HG03025 (cell line): ENCODE measurements around the gene COQ6.
"Not testable (repeated sequence)": the region's sequence is repeated elsewhere in the genome, so short reads cannot be mapped to it uniquely, and the experiment has no call there.

ENCODE experiments used
- ATAC-seq: cut with Tn5 transposase; IDR thresholded peaks from one replicate; pipeline ENCODE4 v1.9.1; 2021; ENCODE audit warnings: mild to moderate bottlenecking, moderate library complexity; ENCODE audit not compliant: unreplicated experiment, low FRiP score

Gene COQ6

DNA sequence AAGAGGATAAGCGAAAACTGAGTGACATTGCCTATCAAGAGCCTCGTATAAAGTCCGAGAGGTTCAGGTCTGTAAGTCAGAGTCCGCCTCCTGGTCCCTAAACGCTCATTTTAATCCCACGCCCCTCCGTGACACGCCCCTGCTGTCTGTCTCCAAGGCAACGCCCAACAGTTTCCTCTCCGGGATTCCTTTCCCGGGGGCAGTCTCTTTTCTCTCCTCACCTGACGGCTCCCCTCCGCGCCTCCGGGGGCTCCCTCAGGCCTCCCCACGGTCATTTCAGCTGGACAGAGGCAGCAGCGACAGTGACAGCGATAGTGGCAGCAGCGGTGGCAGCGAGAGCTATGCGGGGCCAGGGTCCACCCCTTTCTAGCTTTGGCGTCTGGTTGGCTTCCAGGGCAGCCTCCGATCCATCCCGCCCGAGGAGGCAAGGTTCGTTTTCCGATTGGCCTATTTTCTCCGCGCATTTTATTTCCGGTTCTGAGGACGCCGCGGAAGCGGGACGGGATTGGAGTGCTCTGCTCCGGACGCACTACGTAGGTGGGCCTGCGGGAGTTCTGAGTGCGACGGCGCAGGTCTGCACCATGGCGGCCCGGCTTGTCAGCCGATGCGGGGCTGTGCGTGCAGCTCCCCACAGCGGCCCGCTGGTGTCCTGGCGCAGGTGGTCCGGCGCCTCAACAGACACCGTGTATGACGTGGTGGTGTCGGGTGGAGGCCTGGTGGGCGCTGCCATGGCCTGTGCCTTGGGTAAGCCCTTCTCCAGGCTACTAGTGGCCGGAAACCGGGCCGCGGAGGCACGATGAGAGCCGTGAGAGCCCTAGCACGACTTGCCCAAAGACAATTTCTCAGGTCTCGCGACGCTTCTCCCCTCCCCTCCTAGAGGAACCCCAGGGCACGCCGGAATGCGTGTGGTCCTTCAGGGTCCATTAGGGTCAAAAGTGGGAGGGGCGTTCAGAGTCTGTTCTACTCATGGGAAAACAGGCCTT lies at the start of gene COQ6, which contains the start of gene FAM161B:
TSS of gene COQ6 (plus strand) at position 551 of the 983 bp plus-strand sequence. CDS start at position 582, 31 bp downstream.
TSS of gene FAM161B (minus strand) at position 343 of the 983 bp plus-strand sequence. CDS start at position 275, 68 bp downstream.
- peak; percentile 84 for ATAC-seq

DNA sequence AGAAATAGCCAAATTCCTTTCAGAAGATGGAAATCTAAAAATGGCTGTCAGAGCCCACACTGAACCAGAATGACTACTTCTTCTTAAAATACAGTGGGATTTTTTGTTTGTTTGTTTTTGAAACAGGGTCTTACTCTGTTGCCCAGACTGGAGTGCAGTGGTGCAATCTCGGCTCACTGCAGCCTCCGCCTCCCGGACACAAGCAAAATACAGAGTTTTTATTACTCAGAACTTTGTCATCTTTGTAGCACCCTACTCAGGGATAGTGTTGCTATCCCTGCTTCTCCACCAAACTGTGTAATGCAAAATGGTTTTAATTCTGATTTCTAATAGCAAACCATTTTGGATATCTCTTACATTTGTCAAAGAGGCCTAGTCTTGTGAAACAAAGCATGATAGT lies 47.1 kb upstream of the COQ6 start:
- ATAC-seq: no peak

DNA sequence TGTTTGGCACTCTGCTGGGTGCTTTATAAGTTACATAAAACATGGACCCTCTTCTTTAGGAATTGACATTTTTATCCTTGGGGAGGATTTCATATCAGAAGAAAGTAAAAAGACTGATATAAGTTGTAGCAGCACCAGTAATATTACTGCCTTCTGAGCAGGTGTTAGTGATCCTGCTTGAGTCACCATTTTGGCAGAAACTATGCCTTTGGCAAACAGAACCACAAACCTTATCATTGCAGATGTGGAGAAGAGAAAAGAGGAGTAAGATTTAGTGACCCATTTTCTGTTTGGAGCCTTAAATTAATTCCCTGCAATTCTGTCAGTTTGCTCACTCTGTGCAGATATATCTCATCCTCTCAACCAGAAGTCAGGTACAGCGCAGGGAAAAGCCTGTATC lies 40.4 kb upstream of the COQ6 start:
- ATAC-seq: no peak

DNA sequence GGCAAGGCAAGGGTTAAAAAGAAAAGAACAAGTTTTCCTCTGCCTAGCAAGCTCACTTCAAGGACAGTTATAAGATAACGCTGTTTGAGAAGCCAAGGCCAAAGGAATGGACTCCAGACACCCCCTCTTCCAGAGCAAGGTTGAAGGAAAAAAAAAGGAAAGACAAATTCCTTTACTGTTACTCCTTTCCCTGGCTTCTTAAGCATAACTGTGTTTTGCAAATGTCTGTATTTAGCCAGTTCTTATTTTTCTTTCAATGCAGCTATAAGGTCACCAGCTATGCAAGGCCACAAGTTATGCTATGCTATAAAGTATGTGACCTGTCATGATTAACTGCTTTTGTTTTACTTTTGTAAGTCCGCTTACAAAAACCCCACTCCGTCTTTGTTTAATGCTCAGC lies 36.8 kb upstream of the COQ6 start:
- ATAC-seq: no peak

DNA sequence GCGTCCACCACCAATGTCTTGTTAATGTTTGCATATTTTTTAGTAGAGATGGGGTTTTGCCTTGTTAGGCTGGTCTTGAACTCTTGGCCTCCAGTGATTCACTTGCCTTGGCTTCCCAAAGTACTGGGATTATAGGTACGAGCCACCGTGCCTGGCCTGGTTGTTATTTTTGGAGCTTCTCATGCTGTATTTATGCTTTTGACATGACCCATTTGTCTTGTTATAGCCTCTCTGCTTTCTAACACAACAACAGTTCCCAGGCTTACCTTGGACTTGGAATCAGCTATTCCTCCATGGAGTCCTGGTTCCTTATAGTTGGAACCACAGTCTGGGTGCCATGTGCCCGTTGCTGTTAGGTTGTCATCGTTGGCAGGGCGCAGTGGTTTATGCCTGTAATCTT lies 33.8 kb upstream of the COQ6 start:
- ATAC-seq: no peak

DNA sequence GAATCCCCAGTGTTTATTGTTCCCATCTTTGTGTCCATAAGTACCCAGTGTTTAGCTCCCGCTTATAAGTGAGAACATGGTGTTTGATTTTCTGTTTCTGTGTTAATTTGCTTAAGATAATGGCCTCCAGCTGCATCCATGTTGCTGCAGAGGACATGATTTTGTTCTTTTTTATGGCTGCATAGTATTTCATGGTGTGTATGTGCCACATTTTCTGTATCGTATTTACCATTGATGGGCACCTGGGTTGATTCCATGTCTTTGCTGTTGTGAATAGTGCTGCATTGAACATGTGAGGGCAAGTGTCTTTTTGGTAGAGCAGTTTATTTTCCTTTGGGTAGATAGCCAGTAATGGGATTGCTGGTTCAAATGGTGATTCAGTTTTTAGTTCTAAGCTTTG lies 30.6 kb upstream of the COQ6 start:
- not testable (repeated sequence) for ATAC-seq

DNA sequence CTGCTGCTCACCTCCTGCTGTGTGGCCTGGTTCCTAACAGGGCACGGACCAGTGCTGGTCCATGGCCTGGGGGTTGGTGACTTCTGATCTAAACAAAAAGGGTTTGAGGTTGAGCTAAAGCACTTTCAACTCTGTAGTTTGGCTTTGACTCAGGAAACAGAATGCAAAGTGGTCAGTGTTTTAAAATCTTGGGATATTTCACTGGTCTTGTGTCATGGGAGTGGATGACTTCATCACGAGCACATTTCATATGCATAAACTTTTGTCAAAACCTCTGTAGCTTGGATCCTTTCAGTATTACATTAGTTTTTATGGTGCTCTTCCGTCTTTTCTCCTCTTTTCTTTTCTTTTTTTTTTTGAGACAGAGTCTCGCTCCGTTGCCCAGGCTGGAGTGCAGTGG lies 25.8 kb upstream of the COQ6 start:
- no peak for ATAC-seq

DNA sequence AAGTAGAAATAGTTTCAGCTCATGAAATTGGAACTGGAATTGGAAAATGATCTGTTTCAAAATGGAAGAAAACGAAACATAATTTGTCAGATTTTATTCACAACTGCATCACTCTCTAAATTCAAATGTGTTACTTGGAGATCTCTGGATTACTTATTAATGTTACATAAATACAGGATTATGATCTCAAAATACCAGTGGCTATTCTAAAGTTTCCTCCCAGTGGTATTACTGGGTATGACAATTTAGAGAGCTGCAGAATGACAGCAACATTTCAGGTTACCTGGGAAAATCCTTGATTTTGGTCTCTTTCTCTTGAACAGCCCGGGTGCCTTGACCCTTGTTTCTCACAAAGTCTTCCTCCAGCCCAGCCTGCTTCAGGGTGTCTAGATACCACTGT lies 14.4 kb upstream of the COQ6 start:
- ATAC-seq: no peak

DNA sequence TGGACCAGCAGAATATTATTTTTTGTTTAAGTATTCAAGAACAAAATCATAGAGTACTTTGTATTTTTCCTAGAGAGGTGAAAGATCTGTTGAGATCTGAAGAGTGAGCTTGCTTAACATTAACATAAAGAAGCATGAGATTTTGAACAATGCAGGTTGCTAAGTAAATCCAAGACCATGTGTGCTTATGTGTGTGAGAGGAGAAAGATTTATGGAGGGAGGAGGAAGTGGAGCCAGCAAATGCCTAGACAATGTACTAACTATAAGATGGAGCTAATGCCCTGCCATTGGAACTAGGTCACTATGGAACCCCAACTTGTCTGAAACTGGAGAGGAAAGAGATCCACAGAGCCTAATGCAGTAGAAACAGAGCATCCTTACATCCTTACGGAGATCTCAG lies 13.6 kb upstream of the COQ6 start:
- no peak for ATAC-seq

DNA sequence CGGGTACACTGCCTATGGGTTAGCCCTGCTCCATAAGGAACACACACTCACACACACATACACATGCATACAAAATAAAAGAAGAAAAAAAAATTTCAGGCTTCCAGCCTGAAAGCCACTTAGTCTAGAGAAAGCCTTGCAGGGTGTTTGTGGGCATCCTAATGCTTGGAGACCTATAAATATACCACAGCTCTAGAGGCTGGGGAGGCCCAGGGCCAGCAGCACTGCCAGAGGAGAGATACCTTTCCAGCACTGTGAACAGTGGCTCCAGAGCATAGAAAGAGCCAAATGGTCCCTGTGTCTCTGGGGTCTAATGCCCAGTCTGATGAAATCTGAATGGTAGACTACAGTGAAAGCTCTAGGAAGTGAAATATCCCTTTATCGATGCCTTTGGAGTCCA lies 13.1 kb upstream of the COQ6 start:
- no peak for ATAC-seq

DNA sequence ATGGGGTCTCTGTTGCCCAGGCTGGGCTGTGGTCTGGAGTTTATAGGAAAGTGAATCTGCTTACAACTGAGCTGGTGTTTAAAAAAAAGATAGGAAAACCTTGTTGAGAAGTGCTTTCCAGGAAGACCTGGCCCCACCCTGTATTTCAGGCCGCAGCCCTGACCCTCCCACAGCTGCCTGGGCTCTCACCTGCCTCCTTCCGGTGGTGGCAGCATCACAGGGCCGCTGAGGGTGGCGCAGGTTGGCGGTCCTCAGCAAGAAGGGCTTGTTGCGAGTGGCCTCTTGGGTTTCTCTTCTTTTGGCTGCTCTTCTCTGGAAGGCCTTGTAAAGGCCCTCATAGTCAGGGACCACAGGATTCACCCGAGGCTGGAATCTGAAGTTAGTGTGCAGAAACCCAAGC lies 7.9 kb upstream of the COQ6 start:
- no peak for ATAC-seq

DNA sequence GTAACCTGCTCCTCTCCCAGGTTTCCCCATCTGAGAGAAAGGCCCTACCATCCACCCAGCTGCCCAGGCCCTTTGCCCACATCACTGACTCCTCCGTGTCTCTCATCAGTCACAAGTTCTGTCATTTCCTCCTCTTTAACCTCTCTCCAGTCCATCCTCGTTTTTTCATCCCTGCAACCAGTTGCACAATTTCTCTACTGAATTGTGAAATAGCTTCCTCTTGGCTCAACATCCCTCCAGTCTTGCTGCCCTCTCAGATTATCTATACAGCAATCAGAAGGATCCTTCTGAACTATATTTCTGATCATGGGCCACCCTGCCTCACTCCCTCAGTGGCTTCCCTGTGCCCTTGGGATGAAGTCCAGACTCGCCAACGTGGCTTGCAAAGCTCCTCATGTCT lies 7.0 kb upstream of the COQ6 start:
- no peak for ATAC-seq

DNA sequence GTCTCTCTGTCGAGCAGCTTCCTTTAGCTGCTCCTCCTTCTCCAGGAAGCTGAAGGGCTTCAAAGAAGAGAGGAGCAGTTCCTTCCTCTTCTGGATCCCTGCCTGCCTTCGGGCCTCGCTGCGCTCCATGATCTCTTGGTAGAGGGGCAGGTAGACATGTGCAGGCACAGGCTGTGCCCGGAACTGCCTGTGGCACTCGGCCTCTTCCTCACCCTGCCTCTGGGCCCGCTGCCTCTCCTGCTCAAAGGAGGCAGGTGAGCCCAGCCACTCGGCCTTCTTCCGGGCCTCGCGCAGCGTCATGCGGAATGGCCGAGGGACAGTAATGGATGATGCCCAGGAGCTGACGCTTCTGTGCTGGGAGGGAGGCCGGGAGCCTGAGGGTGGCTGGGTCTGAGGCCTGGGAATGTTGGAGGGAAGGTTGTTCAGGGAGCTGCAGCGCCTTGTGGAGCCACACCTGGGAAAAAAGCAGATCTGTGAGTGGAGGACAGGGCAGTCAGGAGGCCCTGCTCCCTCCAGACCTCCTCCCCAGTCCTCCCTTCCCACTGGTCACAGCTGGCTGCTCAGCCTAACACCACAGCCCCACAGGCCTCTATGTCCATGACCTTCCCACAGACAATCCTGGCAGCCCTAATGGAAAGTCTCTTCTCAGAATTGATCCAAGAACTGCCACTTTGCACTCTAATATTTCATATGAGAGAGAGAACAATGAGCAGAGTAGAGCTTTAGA lies 5.5 kb upstream of the COQ6 start:
- ATAC-seq: no peak

DNA sequence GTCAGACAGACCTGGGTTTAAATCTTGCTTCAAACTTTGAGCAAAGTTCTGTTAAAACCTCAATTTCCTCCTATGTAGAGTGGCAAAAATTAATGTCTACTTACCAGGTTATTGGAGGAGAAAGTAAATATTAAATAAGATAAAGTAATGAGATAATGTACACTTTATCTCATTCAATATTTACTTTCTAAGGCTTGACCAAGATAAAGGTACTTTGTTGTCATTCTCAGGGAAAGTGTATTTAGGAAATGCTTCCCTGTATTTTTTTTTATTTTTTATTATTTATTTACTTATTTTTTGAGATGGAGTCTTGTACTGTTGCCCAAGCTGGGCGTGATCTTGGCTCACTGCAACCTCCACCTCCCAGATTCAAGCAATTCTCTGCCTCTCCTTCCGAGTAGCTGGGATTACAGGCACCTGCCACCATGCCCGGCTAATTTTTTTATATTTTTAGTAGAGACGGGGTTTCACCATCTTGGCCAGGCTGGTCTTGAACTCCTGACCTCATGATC lies 4.9 kb upstream of the COQ6 start:
- ATAC-seq: no peak

DNA sequence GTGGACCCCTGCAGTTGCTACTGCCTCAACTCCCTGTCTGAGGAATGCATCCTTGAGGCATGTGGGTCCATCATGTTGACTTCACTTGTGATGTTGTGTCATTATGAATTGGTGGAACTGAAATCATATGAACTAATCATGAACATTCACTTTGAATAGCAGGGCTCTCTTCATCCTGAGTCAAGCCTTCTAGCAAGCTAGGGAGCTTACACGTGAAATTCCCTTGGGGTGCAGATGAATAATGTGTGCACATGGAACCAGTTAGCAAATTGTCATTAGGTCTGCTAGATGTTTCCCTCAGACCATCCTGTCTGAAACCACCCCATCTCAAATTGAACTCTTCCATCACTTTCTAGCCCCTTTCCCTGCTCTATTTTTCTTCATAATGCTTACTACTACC lies 3.6 kb downstream of the COQ6 start:
- no peak for ATAC-seq

DNA sequence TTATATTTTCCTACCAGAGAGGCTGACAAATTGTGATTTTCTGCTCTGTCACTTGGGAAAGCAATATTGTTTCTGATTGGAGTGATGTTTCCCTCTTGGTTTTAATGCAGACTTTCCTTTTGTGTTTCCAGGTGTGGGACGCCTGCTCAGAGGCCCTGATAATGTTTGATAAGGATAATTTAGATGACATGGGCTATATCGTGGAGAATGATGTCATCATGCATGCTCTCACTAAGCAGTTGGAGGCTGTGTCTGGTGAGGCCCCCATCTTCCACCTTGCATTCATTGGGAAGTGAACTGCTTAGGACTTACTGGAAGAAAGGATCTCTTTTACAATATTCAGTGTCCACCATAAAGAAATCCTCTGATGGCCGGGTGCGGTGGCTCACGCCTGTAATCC lies 5.6 kb downstream of the COQ6 start:
- no peak for ATAC-seq

DNA sequence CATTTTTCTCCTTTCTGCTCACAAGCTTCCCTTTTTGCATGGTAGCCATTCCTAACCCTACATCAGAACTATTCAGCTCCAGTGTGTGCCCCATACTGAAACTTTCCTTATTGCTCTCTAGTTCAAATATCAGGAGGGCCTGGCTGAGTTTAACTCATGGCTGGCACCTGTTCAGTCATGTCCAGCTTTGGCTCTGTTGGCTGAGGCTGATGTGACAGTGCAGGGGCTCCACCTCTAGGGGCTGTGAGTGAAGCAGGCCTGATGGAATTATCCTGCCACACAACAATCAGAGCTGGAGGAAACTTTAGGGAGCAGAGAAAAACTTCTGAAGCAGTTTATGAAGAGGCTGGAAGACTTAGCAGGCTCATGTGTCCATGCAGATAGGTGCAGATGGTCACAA lies 8.5 kb downstream of the COQ6 start:
- ATAC-seq: no peak

DNA sequence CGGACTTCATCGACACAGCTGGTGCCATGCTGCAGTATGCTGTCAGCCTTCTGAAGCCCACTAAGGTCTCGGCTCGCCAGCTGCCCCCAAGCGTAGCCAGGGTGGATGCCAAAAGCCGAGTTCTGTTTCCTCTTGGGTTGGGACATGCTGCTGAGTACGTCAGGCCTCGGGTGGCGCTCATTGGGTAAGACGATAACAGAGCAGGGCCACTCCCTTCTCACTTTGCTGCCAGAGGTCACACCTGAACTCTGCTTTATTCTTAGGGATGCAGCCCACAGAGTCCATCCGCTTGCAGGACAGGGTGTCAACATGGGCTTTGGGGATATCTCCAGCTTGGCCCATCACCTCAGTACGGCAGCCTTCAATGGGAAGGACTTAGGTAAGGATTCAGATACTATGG lies 11.1 kb downstream of the COQ6 start:
- no peak for ATAC-seq

DNA sequence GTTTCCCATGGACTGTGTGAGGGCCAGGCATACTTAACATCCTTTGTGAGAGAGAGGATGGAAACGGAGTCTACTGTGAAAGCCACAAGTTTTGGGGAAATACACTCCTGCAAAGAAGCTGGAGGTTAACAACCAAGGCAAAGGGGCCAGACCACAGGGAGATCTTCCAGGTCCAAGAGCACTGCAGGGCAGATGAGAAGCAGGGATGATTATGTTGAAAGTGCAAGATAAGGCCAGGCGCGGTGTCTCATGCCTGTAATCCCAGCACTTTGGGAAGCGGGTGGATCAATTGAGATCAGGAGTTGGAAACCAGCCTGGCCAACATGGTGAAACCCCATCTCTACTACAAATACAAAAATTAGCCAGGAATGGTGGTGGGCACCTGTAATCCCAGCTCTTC lies 15.1 kb downstream of the COQ6 start:
- no peak for ATAC-seq

DNA sequence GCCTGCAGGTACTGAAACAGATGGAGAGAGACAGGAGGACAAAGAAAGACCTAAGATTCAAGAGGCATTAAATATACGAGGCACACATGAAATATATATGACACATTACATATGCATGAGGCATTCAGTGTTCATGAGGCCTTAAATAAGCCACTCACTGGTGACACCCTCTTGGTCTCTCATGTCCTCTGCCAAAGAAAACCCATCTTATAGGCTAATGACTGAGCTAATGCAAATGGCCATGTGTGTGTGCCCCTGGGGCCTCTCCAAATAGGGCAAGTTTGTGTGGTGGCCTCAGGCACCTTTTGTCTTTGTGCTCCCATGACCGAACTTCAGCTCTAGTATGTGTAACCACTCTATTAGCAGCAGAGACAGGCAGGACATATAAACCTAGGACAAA lies 18.8 kb downstream of the COQ6 start:
- ATAC-seq: no peak

DNA sequence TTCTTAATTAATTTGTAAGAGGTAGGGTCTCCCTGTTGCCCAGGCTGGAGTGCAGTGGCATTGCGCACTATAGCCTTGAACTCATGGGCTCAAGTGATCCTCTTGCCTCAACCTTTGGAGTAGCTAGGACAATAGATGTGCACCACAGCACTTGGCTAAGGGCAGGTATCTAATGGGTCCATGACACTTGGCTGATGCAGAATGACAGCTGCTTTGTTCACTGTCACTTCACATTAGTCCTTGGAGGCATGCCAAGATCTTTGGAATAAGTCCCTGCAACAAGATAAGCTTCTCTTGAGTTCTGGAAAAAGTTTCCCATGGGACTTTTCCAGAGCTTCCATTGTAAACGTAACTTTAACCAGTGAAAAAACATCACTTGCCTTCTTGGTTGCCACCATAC lies 23.4 kb downstream of the COQ6 start:
- no peak for ATAC-seq
